Measurements from ENCODE around the gene KAT6B. TPM values are rescaled to one million over a fixed set of nuclear protein-coding genes. Genes with fewer than 3 reads are reported as not detected.

Gene KAT6B
- total and polyA plus RNA-seq, 2 of the 8 experiments (the other 6 are each of a cell fraction or from before 2014, with no cell fraction given): 7.3 to 30.8 TPM

- Histone ChIP-seq H3K9ac (replicated peaks in 1 of 4; ENCODE audit: extremely low read depth in 1 of 4, low read depth in 3 of 4, low read length in 3 of 4) (no peak overlapping the region), H2AFZ (ENCODE audit: low read length) (no peak overlapping the region), H3K4me2 (ENCODE audit: insufficient read depth in 1 of 2, low read depth in 2 of 2, low read length in 2 of 2) (no peak overlapping the region), H3K36me3 (ENCODE audit: control insufficient read depth in 2 of 4, insufficient read depth in 4 of 4, low read length in 3 of 4) (peaks cover 0 to 10% (median 1%) of the 10 kb centered on the region in 4 experiments; a peak in 6 of 8 replicates), H3K14ac (ENCODE audit: insufficient read length) (no peak overlapping the region), H3K56ac (replicated peaks; ENCODE audit: insufficient read length, low read depth, low read length) (no peak overlapping the region), H4K5ac (ENCODE audit: insufficient read length, low read depth, low read length) (no peak overlapping the region), H4K8ac (ENCODE audit: extremely low read depth, insufficient read depth, low read length) (no peak overlapping the region), H3K79me1 (ENCODE audit: low read depth, low read length) (no peaks in the 10 kb centered on the region), H3K4me3 (ENCODE audit: extremely low read depth in 1 of 4, insufficient read depth in 2 of 4, low read depth in 3 of 4, low read length in 4 of 4) (no peak overlapping the region), H3K23me2 (ENCODE audit: low read depth, low read length) (no peaks in the 10 kb centered on the region), H2BK120ac (replicated peaks; ENCODE audit: low read depth, low read length) (no peak overlapping the region), H3K4me1 (replicated peaks in 1 of 4; ENCODE audit: control insufficient read depth in 3 of 4, insufficient read depth in 4 of 4, low read length in 3 of 4) (peaks cover 0 to 4% (median 2%) of the 10 kb centered on the region in 4 experiments; a peak in 1 of 7 replicates), H3K9me3 (ENCODE audit: insufficient read depth in 2 of 2, low read depth in 1 of 2, low read length in 1 of 2) (no peaks in the 10 kb centered on the region), H2BK20ac (ENCODE audit: low read length) (no peak overlapping the region), H2BK15ac (ENCODE audit: low read length) (no peak overlapping the region), H2BK5ac (ENCODE audit: low read depth, low read length) (no peak overlapping the region), H4K91ac (replicated peaks; ENCODE audit: insufficient read length, low read length) (no peak overlapping the region), H3K27ac (ENCODE audit: low read depth, low read length) (no peak overlapping the region), H3K18ac (ENCODE audit: extremely low read depth, low read length) (no peak overlapping the region), H3K4ac (replicated peaks; ENCODE audit: insufficient read length, low read depth, low read length) (no peak overlapping the region), H4K20me1 (replicated peaks in 1 of 2; ENCODE audit: control insufficient read depth in 1 of 2, insufficient read depth in 2 of 2, low read length in 2 of 2) (no peaks in the 10 kb centered on the region), H3K27me3 (replicated peaks in 1 of 4; ENCODE audit: control insufficient read depth in 3 of 4, extremely low read depth in 1 of 4, insufficient read depth in 3 of 4, low read length in 3 of 4) (no peaks in the 10 kb centered on the region), H2BK12ac (ENCODE audit: low read depth, low read length) (no peak overlapping the region), H2AK5ac (ENCODE audit: low read depth, low read length) (no peak overlapping the region), H3K79me2 (ENCODE audit: control insufficient read depth in 1 of 2, insufficient read depth in 2 of 2, low read length in 2 of 2) (no peaks in the 10 kb centered on the region), H3K23ac (ENCODE audit: insufficient read length) (no peak overlapping the region)
- no peak for TF ChIP-seq HDAC2 (IDR thresholded peaks at IDR 0.05; ENCODE audit: borderline replicate concordance in 1 of 2, low read depth in 2 of 2, low read length in 2 of 2)
- no peak for TF ChIP-seq POU5F1 (IDR thresholded peaks at IDR 0.05; ENCODE audit: low read depth, low read length)
- TF ChIP-seq, protein P1, sequence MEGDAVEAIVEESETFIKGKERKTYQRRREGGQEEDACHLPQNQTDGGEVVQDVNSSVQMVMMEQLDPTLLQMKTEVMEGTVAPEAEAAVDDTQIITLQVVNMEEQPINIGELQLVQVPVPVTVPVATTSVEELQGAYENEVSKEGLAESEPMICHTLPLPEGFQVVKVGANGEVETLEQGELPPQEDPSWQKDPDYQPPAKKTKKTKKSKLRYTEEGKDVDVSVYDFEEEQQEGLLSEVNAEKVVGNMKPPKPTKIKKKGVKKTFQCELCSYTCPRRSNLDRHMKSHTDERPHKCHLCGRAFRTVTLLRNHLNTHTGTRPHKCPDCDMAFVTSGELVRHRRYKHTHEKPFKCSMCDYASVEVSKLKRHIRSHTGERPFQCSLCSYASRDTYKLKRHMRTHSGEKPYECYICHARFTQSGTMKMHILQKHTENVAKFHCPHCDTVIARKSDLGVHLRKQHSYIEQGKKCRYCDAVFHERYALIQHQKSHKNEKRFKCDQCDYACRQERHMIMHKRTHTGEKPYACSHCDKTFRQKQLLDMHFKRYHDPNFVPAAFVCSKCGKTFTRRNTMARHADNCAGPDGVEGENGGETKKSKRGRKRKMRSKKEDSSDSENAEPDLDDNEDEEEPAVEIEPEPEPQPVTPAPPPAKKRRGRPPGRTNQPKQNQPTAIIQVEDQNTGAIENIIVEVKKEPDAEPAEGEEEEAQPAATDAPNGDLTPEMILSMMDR (IDR thresholded peaks at IDR 0.05; ENCODE audit: control extremely low read depth in 1 of 3, insufficient read depth in 1 of 3, low read depth in 1 of 3, low read length in 3 of 3): no peak
- no peak for TF ChIP-seq TEAD4 (IDR thresholded peaks at IDR 0.05; ENCODE audit: low read depth, low read length)
- DNase-seq (ENCODE audit: low read depth in 1 of 2, low spot score in 2 of 2) (no peak), FAIRE-seq (no peak)
- POLR2A ChIA-PET (ENCODE audit: partially characterized antibody): no interaction called here
- CTCF ChIA-PET (ENCODE audit: partially characterized antibody): interaction anchor here (0.5 to 3.4 kb wide), 6 partner anchors 15 to 775 kb away, joined by 3 to 12 read pairs (median 3); no protein-coding TSS in a partner anchor
- 84% methylated on average over 8 of the region's 8 CpGs; no CpG with 5 or more reads in 1 of the 2 experiments for WGBS, 2 experiments (ENCODE audit: extremely low coverage in 1 of 2, insufficient coverage in 1 of 2, insufficient read length in 1 of 2, insufficient replicate concordance in 2 of 2, low coverage in 1 of 2, low lambda C conversion rate in 2 of 2, missing lambda C conversion rate in 1 of 2)
Measured at GRCh38 chr10:75018686-75019307, 192.4 kb downstream of the KAT6B start.

All from H1 (cell line).